Islet precursor cell (in vitro differentiated cells): ENCODE data around the gene USP43.
A peak's percentile ranks its signal among the peaks of the same experiment; 100 is the strongest.

Experiments
- DNase-seq: peaks from one replicate; pipeline ENCODE4 v3.0.0-alpha.2; 2018

The USP43 gene

DNA sequence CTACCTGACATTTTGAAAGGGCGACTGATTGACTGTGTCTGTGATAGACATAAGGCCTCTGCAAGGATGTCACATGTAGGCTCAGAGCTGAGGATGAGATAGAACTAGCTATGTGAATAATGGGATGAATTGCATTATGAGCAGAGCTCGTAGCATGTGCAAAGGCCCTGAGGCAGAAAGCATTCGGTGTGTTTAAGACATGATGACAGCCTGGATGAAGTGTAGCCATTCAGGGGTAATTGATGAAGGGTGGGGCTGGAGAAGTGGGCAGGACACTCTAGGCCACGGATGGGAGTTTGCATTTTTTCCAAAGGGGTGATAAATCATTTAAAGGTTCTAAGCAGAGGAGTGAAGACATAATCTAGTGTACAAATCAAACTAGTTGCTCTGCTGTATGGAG lies 62.6 kb downstream of the USP43 start:
- no peak for DNase-seq

DNA sequence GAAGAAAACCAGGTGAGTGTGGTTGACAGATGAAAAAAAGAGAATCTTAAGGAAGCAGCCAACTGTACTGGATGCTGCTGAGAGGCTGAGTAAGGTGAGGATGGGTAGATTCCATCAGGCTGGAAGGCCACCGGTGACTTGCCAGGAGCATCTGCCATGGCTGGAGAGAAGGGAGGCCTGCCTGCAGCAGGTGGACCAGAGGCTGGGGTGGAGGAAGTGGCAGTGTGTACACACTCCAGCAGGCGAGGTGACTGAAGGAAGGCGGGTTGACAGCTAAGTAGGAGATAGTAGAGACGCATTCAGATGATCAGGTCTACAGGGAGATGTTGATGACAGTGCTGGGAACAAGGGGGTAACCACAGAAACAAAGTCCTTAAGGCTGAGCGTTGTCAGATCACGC lies 69.5 kb downstream of the USP43 start:
- DNase-seq, result no peak

DNA sequence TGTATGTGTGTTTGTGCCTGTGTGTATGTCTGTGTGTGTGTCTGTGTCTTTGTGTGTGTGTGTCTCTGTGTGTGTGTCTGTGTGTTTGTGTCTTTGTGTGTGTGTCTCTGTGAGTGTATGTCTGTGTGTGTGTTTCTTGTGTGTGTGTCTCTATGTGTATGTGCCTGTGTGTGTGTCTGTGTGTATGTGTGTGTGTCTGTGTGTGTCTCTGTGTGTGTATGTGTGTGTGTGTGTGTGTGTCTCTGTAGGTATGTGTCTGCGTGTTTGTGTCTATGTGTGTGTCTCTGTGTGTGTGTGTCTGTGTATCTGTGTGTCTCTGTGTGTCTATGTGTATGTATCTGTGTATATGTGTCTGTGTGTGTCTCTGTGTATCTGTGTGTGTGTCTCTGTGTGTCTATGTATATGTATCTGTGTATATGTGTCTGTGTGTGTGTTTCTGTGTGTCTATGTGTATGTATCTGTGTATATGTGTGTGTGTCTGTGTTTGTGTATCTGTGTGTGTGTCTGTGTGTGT lies 70.2 kb downstream of the USP43 start:
- DNase-seq, result no peak

DNA sequence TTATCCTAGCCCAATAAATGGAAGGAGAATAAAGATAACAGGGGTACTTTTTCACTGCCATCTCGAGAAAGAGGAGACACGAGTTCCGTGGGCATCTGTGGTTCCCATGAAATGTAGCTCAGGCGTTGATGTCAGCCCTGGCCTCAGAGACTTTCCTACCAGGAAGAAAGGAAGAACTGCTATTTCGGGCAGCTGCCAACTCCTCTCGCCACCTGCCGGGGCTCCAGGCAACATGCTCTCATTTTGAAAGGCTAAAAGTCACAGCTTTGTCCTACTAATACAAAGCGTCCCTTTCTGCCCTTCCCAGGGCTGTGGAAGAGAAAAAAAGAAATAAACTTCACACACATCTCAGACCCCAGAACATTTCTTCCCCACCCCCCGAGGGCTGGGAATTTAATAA lies 80.3 kb downstream of the USP43 start:
- no peak for DNase-seq

DNA sequence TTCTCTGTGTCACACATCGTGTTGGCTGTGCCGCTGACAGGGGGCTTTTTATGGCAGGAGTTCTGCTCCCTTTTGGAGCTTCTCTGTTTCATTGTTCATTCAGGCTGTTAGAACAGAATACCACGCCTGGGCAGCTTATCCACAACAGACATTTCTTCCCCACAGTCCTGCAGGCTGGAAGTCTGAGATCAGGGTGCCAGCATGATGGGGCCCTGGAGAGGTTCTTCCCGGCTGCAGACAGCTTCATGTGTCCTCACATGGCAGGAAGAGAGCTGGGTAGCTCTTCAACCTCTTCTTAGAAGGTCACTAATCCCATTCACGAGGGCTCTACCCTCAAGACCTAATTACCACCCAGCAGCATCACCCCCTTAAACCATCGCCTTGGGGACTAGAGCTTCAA lies 81.0 kb downstream of the USP43 start:
- no peak for DNase-seq

DNA sequence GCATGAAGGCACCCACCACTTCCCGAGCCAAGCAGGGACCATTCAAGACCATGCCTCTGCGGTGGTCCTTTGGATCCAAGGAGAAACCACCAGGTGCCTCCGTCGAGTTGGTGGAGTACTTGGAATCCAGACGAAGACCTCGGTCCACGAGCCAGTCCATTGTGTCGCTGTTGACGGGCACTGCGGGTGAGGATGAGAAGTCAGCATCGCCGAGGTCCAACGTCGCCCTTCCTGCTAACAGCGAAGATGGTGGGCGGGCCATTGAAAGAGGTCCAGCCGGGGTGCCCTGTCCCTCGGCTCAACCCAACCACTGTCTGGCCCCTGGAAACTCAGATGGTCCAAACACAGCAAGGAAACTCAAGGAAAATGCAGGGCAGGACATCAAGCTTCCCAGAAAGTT lies 82.7 kb downstream of the USP43 start:
- DNase-seq, result no peak

DNA sequence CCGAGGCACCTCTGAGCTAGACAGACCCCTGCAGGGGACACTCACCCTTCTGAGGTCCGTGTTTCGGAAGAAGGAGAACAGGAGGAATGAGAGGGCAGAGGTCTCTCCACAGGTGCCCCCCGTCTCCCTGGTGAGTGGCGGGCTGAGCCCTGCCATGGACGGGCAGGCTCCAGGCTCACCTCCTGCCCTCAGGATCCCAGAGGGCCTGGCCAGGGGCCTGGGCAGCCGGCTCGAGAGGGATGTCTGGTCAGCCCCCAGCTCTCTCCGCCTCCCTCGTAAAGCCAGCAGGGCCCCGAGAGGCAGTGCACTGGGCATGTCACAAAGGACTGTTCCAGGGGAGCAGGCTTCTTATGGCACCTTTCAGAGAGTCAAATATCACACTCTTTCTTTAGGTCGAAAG lies 83.2 kb downstream of the USP43 start:
- no peak for DNase-seq

DNA sequence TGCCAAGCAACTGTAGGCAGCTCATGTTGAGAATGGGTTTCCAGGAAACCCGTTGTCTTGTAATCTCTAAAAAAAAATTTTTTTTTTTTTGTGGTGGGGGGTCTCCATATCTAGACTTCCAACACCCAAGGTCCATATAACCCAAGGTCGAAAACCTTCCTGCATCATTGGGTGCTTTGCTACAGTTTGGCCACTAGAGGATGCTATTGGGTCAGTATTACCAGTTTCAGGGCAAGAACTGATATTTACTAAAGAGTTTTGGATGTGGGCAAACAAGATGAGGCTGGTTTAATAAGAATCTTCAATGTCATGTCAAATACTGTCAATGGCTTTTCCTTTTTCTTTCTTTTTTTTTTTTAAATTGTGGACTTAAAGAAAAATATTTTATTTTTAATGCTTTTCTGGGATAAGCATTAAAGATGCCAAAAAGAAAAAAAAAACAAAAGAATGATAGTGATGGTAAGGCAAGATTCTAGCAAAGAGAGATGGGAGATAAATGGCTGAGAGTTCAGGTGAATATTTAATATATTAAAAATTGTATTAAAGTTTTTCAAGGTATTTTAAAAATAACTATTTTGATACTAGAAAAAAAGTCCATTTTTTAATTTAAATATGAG lies 83.8 kb downstream of the USP43 start:
- no peak for DNase-seq

DNA sequence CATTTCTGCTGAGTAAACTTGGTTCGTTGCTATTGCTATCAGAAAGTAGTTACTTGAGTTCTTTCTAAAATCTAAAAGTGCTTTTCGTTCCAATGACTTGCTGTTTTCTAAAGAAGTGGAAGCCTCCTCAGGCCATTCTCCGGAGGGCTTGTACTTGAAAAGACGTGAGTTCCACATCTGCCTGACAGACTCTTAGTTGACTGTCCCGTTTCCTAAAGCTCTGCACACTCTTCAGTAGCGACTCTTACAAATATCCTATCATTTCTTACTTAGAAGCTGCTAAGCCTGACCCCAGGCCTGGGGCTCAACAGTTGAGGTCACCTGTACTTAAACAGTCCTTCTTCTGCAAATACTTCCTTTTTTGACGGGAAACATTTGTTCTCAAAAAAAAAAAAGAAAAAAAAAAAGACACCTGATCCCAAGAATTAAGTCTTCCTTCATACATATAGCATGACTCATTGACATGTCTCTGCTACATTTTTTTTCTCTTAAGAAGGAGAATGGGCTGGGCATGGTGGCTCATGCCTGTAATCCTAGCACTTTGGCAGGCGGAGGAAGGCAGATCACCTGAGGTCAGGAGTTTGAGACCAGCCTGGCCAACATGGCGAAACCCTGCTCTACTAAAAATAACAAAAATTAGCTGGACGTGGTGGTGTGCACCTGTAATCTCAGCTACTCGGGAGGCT lies 84.6 kb downstream of the USP43 start:
- DNase-seq, result no peak

DNA sequence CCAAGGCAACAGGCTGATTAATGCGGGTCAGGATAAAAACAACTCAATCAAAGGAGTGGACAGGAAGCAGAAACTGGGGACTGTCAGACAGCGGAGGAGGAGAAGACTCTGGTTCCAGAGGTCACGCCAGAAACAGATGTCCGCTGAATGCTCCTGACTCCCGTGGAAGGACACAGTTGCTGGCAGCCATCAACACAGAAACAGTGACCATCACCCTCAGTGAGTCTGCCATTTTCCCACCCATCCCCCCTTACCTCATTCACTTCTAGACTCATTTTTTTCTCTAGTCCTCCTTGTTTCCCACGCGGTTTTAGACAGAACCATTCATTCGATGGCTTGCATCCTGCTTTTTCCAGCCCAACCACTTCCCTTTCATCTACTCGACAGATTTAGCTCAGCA lies 105.2 kb downstream of the USP43 start:
- no peak for DNase-seq

DNA sequence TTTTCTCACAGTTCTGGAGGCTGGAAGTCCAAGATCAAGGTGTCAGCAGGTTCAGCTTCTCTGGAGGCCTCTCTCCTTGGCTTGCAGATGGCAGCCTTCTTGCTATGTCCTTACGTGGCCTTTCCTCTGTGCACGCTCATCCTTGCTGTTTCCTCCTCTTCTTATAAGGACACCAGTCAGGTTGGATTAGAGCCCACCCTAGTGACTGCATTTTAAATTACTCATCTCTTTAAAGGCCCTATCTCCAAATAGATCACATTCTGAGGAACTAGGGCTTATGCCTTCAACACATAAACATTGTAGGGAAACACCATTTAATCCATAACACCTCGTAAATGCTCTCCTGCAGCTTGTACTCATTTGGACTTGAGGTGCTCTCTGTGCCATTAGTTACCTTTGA lies 109.8 kb downstream of the USP43 start:
- no peak for DNase-seq

DNA sequence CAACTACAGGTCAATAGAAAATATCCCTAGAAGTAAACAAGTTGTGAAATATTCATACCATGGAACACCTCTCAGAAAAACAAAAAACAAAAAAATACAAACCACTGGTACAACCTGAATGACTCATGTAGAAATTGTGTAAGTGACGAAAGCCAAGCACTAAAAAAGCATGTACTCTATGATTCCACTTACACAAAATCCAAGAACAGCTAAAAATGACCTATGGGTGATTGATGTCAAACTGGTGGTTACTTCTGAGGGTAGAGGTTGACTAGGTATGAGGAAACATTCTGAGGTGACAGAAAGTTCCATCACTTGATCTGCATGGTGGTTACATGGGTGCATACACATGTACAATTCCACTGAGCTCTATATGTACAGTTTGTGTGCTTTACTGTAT lies 114.9 kb downstream of the USP43 start:
- DNase-seq, result no peak

DNA sequence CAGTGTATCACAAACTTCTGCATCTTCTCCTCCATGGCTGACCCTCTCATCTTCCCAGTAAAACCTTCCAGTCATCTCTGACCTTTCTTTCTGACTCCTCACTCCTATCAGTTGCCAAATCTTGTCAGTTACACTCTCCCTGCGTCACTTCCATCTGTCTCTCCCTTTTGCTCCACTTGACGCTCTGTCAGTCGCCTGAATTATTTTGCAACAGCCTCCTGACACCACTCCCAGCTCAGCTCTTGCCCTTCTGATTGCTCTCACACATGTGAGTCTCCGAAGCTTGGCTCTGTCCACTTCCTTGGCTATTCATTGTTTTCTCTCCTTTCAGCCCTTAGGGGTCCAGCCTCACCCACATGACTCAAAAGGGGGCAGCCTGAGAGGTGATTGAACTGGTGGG lies 118.3 kb downstream of the USP43 start:
- DNase-seq, result no peak

DNA sequence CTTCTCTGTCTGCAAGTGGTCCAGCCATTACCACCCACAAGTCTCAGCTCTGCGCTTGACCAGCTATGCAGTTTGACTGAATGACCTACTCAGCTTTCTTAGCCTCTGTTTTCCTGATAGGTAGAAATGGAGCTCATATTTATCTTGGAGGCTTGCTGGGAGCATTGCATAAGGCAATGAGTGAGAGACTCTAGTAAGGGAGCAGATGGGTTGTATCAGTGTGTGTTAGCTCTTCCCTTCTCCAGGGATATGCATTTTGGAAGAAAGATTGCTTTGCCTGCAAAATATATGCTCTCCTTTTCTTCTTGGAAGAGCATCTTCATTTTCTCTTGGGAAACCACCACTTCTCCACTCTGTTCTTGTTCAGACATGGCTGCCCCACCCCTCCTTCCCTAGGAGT lies 120.0 kb downstream of the USP43 start:
- DNase-seq, result no peak

DNA sequence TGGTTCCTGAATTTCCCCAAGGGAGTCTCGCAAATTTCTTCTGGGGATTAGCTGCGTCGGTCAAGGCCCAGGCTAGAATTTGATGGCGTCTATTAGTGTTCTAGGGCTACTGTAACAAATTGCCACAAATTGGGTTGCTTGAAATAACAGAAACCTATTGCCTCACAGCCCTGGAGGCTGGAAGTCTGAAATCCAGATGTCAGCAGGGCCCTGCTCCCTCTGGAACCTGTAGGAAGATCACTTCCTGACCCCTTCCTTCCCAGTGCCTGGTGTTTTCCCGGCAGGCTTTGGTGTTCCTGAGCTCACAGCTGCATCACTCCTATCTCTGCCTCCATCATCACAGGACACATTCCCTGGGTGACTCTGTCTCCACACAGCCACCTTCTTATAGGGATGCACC lies 121.7 kb downstream of the USP43 start:
- DNase-seq, result peak; percentile 52

DNA sequence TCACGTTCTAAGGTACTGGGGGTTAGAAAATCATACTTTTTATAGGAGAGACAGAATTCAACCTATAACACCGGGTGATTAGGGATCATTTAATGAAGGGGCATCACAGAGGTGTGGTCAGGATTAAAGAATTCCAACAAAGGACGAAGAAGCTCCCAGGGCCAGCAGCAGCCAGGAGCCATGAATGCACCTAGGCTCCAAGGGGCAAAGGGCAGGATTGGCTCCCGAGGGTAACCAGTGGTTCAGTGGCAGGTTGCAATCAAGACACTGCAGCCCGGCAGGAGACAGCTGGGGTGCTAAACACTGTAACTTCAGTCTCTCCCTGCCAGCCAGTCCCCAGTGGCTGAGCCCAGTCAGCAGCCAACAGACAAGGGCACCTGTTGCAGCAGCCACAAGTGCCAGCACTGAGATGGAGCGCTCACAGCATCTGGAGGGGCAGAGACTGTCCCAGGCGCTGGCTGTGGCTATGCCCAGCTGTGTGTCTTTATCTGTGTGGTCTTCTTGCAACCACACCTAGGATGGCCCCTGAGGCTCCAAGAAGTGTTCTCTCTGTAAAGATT lies 122.2 kb downstream of the USP43 start:
- DNase-seq, result peak; percentile 48

DNA sequence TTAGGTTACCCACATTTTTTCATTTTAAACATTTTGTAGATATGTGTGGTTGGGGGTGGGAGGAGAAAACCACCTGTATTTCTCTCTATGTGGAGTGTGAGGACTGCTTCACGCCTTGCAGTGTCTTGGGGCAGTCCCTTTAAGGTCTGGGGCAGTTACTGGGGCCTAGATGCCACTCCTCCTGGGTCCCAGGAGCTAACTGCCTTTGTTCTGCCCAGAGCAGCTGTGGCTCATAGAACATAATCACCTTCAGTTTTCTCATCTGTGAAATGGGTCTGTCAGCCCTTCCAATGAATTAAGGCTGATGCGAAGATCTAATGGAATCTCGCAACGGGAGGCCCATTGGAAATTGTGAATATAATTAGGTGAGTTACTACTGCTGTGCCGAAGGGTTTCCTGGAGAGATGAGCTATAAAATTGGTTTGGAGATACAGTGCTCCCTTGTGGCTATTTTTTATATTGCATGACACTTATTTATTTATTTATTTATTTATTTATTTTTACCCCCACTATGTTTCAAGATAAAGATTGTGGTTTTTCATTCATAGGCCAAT lies 123.1 kb downstream of the USP43 start:
- peak; percentile 40 for DNase-seq

DNA sequence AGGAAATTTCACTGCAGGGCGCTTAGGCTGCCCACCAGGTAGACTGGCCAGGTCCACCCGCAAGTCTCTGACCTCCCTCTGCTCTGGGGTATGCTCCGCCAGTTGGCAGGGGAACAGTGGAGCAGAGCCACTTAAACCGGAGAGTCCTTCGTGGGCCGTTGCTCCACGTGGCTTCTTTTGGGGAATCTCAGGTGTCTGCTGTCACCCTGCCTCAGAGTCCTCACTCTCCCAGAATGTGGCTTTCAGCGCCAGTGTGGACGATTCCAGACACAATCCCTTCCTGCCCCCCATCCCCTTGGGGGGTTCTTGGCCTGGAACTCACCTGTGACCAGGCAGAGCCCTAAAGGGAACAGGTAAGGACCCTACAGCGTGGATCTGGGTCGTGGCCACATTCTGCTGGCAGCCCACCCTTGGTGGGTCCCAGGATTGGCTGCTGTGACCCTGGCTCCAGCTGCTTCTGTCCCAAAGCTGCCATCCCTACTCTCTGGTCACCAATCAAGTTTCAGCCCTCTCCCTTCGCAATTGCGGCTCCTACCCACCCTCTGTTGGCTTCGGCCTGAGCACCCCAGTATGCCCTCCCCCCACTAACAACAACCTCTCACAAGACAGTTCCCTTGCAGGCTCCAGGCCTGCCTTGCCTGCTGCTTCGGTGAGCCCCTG lies 123.8 kb downstream of the USP43 start:
- peak; percentile 40 for DNase-seq

DNA sequence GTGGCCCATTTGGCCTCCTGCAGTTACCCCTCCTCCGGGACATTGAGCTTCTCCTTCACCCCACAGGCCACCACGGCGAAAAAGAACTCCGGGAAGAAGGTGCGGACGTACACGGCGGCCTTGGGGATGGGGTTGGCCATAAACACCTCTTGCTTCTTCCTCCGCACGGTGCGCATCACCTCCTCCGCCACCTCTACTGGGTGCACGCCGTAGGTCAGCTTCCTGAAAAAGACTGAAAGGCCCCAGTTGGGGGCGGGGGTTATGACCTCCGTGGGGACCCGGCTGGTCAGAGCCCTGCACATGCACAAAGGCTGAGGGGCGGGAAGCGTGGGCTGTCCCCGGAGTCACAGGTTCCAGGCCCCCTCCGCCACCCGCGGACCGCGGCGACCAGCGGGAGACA lies 126.1 kb downstream of the USP43 start:
- DNase-seq, result peak; percentile 50

DNA sequence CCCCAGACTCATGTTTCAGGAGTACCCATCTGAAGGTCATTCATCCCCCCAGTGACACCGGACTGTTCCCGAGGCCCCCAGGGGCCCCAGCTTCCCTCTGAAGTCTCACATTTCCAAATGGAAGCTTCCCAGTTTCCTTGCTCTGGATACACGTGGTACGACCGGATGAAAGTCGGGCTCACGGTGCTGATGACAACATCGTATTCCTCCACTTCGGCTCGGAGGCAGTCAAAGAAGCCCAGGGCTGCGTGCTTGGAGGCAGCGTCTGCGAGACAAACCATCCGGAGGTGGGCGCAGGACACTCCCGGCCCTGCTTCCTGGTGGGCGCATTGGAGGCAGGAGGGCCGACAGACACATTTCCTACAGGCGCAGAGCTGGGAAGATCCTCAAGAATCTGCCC lies 127.3 kb downstream of the USP43 start:
- DNase-seq, result no peak

DNA sequence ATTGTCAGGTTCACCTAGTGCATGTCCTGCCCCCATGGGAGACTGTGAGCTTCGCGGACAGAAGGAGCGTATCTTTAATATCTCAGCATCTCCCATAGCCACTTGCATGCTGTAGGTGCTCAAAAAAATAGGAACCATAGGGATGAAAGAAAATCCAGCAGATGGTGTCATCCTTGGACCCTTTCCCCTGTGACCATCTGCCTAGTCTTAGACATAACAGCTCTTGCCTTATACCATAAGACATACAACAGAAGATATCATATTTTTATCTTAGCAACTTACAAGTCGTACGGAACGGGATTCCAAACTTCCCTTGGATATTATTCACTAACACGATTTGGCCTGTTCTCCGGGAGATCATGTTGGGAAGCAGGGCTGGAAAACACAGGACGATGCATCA lies 131.6 kb downstream of the USP43 start:
- no peak for DNase-seq
